Fibroblast of lung (primary cell): Measurements from ENCODE around the gene BNIP3. TPM values are rescaled to one million over a fixed set of nuclear protein-coding genes. Genes with fewer than 3 reads are reported as not detected.

ENCODE experiments used
- DNase-seq, 2 donors: peaks; one replicate each; pipeline versions ENCODE4 v3.0.0 to v3.0.0-alpha.2; 2010; ENCODE audit warnings: low read depth in 2 of 2
- H2AFZ ChIP-seq: 2 replicates; pipeline ENCODE4 v1.5.1; 2012; ENCODE audit warnings: low read length, control low read depth, inconsistent platforms
- H3K27ac ChIP-seq: 2 replicates; pipeline ENCODE4 v1.5.1; 2011; ENCODE audit warnings: low read length, control low read depth; ENCODE audit not compliant: insufficient read depth
- H3K27me3 ChIP-seq: 2 replicates; pipeline ENCODE4 v1.5.1; 2011; ENCODE audit warnings: mild to moderate bottlenecking, low read length; ENCODE audit not compliant: control insufficient read depth, insufficient read depth
- H3K36me3 ChIP-seq: 2 replicates; pipeline ENCODE4 v1.5.1; 2011; ENCODE audit warnings: low read length; ENCODE audit not compliant: control insufficient read depth, insufficient read depth
- H3K4me1 ChIP-seq: 2 replicates; pipeline ENCODE4 v1.5.1; 2011; ENCODE audit warnings: low read length; ENCODE audit not compliant: control insufficient read depth, insufficient read depth; ENCODE audit errors: extremely low read depth
- H3K4me2 ChIP-seq: 2 replicates; pipeline ENCODE4 v1.5.1; 2011; ENCODE audit warnings: low read length, control low read depth; ENCODE audit not compliant: insufficient read depth; ENCODE audit errors: extremely low read depth
- H3K4me3 ChIP-seq, 4 experiments: fragments of 200-600 bp in 1 of 4; sonication (generic) in 1 of 4; replicated peaks in 1 of 4; 2 replicates each; pipeline ENCODE4 v1.5.1; 2011 to 2016; ENCODE audit warnings: low read length in 4 of 4, low read depth in 3 of 4, mild to moderate bottlenecking in 3 of 4, control low read depth in 2 of 4, inconsistent platforms in 1 of 4, mixed read lengths in 1 of 4; ENCODE audit not compliant: insufficient read depth in 1 of 4; ENCODE audit errors: control extremely low read depth in 1 of 4
- H3K79me2 ChIP-seq: 2 replicates; pipeline ENCODE4 v1.5.1; 2012; ENCODE audit warnings: mild to moderate bottlenecking, low read length, inconsistent platforms; ENCODE audit not compliant: control insufficient read depth, insufficient read depth
- H3K9ac ChIP-seq: 2 replicates; pipeline ENCODE4 v1.5.1; 2011; ENCODE audit warnings: mild to moderate bottlenecking, low read length, control low read depth; ENCODE audit not compliant: insufficient read depth
- H3K9me3 ChIP-seq: 2 replicates; pipeline ENCODE4 v1.5.1; 2012; ENCODE audit warnings: low read depth, low read length; ENCODE audit not compliant: control insufficient read depth, insufficient read depth
- H4K20me1 ChIP-seq: 2 replicates; pipeline ENCODE4 v1.5.1; 2011; ENCODE audit warnings: low read length; ENCODE audit not compliant: control insufficient read depth, insufficient read depth; ENCODE audit errors: extremely low read depth
- EZH2 ChIP-seq: IDR thresholded peaks from 2 replicates; pipeline ENCODE4 v1.5.1; 2012; ENCODE audit warnings: low read length, control low read depth, mild to moderate bottlenecking; ENCODE audit errors: missing control alignments
- polyA plus RNA-seq, 2 donors: library from polyadenylated mRNA; depleted of rRNA in 1 of 2; stranded (reverse) in 1 of 2; unstranded in 1 of 2; fragments of >200 nt; gene quantifications; 2 replicates each; pipeline ENCODE4 v1.2.1, GENCODE V29; 2011 to 2012; ENCODE audit warnings: missing spikeins in 1 of 2
- total RNA-seq: library from RNA; depleted of rRNA; stranded (reverse); fragments of >200 nt; gene quantifications from 2 replicates; pipeline ENCODE4 v1.2.1, GENCODE V29; 2014
- TF ChIP-seq, protein P1 (sequence below), 2 donors: IDR thresholded peaks in 1 of 2; conservative IDR thresholded peaks in 1 of 2; 1 replicate in 1 of 2; 2 replicates in 1 of 2; pipeline ENCODE4 v1.5.1; 2011 to 2012; ENCODE audit warnings: low read length in 2 of 2, control low read depth in 1 of 2, inconsistent platforms in 1 of 2, low read depth in 1 of 2, mild to moderate bottlenecking in 1 of 2

The BNIP3 gene
- total and polyA plus RNA-seq, 2 donors (not counting 1 experiment from before 2014, with no cell fraction given): 62.4 to 104 TPM

DNA sequence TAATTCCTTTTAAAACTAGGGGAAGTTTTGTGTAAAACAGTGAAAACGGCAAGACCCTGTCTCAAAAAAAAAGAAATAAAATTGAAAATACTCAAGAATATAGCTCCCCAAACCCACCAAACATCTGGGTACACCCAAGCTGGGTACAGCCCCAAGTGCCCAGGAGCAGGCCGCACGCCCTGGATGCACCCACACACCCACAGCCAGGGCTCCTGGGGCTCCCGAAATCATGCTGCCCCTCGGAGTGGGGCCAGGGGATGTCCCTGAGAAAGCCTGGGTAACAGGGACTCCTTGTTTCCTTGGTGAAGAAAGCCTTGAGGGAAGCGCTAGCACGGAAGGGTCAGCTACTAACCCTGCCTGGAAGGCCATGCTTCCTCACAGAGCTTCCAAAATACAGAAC, 10.1 kb downstream of the BNIP3 start:
- Histone ChIP-seq H3K9me3 (no peaks in the 10 kb centered on the region), H3K36me3 (peaks cover 18% of the 10 kb centered on the region), H3K4me1 (no peaks in the 10 kb centered on the region), H2AFZ (no peak overlapping the region), H3K9ac (no peak overlapping the region), H4K20me1 (no peaks in the 10 kb centered on the region), H3K4me2 (no peak overlapping the region), H3K79me2 (peaks cover 49% of the 10 kb centered on the region), H3K27me3 (no peaks in the 10 kb centered on the region), H3K27ac (no peak overlapping the region), H3K4me3 (no peak overlapping the region)
- DNase-seq: no peak
- TF ChIP-seq EZH2: no peak
- TF ChIP-seq, protein P1, sequence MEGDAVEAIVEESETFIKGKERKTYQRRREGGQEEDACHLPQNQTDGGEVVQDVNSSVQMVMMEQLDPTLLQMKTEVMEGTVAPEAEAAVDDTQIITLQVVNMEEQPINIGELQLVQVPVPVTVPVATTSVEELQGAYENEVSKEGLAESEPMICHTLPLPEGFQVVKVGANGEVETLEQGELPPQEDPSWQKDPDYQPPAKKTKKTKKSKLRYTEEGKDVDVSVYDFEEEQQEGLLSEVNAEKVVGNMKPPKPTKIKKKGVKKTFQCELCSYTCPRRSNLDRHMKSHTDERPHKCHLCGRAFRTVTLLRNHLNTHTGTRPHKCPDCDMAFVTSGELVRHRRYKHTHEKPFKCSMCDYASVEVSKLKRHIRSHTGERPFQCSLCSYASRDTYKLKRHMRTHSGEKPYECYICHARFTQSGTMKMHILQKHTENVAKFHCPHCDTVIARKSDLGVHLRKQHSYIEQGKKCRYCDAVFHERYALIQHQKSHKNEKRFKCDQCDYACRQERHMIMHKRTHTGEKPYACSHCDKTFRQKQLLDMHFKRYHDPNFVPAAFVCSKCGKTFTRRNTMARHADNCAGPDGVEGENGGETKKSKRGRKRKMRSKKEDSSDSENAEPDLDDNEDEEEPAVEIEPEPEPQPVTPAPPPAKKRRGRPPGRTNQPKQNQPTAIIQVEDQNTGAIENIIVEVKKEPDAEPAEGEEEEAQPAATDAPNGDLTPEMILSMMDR (conservative IDR thresholded peaks at IDR 0.05 in 1 of 2, IDR thresholded peaks at IDR 0.05 in 1 of 2; ENCODE audit: low read depth in 1 of 2, low read length in 2 of 2): no peak

DNA sequence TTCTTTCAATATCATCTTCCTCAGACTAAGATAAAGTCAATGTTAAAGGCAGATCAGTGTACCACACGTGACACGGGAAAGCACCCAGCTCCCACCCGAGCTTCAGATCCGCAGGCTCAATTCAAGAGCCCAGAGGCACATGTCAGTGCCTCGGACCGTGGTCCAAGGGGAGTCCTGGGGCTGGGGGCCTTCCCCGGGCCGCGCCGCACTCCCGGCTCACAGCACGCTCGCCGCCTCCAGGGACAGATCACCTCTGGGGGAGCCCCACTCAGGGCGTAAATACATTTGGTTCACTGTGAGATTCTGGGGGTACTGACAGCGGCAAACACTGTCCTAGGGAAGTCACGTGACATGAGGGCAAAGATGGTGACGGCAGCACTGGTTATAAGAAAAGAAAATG, 10.8 kb downstream of the BNIP3 start:
- H3K4me1 ChIP-seq: no peaks in the 10 kb centered on the region
- no peaks in the 10 kb centered on the region for H3K9me3 ChIP-seq
- H3K9ac ChIP-seq: no peak overlapping the region
- H3K27ac ChIP-seq: no peak overlapping the region
- H3K79me2 ChIP-seq: peaks cover 42% of the 10 kb centered on the region
- H2AFZ ChIP-seq: no peak overlapping the region
- no peak overlapping the region for H3K4me2 ChIP-seq
- H3K27me3 ChIP-seq: no peaks in the 10 kb centered on the region
- no peak for TF ChIP-seq EZH2
- TF ChIP-seq, protein P1 (conservative IDR thresholded peaks at IDR 0.05 in 1 of 2, IDR thresholded peaks at IDR 0.05 in 1 of 2; ENCODE audit: low read depth in 1 of 2, low read length in 2 of 2): no peak
- no peak overlapping the region for H3K4me3 ChIP-seq
- DNase-seq: no peak
- no peaks in the 10 kb centered on the region for H4K20me1 ChIP-seq
- peaks cover 18% of the 10 kb centered on the region for H3K36me3 ChIP-seq

DNA sequence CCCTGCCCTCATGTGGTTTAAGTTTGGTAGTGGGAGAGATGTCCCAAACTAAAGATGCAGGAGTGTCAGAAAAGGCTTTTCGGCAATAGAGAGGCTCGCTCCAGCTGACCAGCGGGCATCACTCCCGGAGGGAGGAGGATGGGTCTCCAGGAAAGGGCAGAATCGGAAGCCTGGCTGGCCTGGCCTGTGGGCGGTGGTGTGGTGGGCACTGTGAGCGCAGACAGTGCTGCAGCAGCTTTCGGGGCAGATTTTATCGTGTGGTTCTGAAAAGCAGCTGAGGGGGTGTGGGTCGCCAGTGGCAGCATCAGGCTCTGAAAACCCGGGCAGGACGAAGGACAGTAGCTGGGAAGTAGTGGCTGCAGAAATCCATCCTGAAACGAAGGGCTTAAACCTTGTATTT, 12.8 kb downstream of the BNIP3 start:
- no peak overlapping the region for H3K4me3 ChIP-seq
- H3K27ac ChIP-seq: no peak overlapping the region
- TF ChIP-seq EZH2: no peak
- TF ChIP-seq, protein P1 (conservative IDR thresholded peaks at IDR 0.05 in 1 of 2, IDR thresholded peaks at IDR 0.05 in 1 of 2; ENCODE audit: low read depth in 1 of 2, low read length in 2 of 2): no peak
- H3K27me3 ChIP-seq: no peaks in the 10 kb centered on the region
- no peaks in the 10 kb centered on the region for H3K9me3 ChIP-seq
- peaks cover 18% of the 10 kb centered on the region for H3K36me3 ChIP-seq
- no peak overlapping the region for H3K4me2 ChIP-seq
- peaks cover 22% of the 10 kb centered on the region for H3K79me2 ChIP-seq
- H4K20me1 ChIP-seq: no peaks in the 10 kb centered on the region
- no peak overlapping the region for H3K9ac ChIP-seq
- no peak overlapping the region for H2AFZ ChIP-seq
- DNase-seq: no peak
- no peaks in the 10 kb centered on the region for H3K4me1 ChIP-seq
